Kidney (tissue), 14 donors: ENCODE results near the gene TBL1XR1. TPM values are rescaled to one million over a fixed set of nuclear protein-coding genes. Genes with fewer than 3 reads are reported as not detected.

ENCODE experiments used
- DNase-seq, 5 donors: peaks; one replicate each; pipeline ENCODE4 v3.0.0-alpha.2; 2013 to 2020
- FAIRE-seq: peaks from 2 replicates; lab custom pipeline; 2012; peaks lifted over from hg19 to GRCh38; lab: Jason Lieb, UNC
- H3K27ac ChIP-seq, 2 donors: one replicate each; pipeline ENCODE4 v1.7.0; 2013; ENCODE audit warnings: low read depth in 2 of 2, low read length in 2 of 2, inconsistent platforms in 1 of 2
- H3K27me3 ChIP-seq: one replicate; pipeline ENCODE4 v1.7.1; 2013; ENCODE audit warnings: low read length, inconsistent platforms; ENCODE audit not compliant: control insufficient read depth, insufficient read depth
- H3K36me3 ChIP-seq, 3 donors: one replicate each; pipeline versions ENCODE4 v1.7.0 to v1.7.1; 2013; ENCODE audit warnings: low read length in 3 of 3, control low read depth in 1 of 3, inconsistent platforms in 1 of 3; ENCODE audit not compliant: insufficient read depth in 3 of 3, control insufficient read depth in 2 of 3
- H3K4me1 ChIP-seq, 3 donors: one replicate each; pipeline versions ENCODE4 v1.7.0 to v1.7.1; 2013; ENCODE audit warnings: low read length in 3 of 3, inconsistent platforms in 1 of 3, low read depth in 1 of 3; ENCODE audit not compliant: control insufficient read depth in 2 of 3, insufficient read depth in 2 of 3
- H3K4me3 ChIP-seq, 3 donors: one replicate each; pipeline versions ENCODE4 v1.7.0 to v1.8.1; 2013; ENCODE audit warnings: low read length in 3 of 3, control low read depth in 1 of 3, inconsistent platforms in 1 of 3
- H3K9ac ChIP-seq, 3 donors: one replicate each; pipeline versions ENCODE4 v1.7.0 to v1.7.1; 2013; ENCODE audit warnings: low read length in 3 of 3, control low read depth in 1 of 3, inconsistent platforms in 1 of 3
- H3K9me3 ChIP-seq, 3 donors: one replicate each; pipeline versions ENCODE4 v1.7.0 to v1.7.1; 2013; ENCODE audit warnings: low read length in 3 of 3, control low read depth in 1 of 3, inconsistent platforms in 1 of 3; ENCODE audit not compliant: control insufficient read depth in 2 of 3, insufficient read depth in 1 of 3
- intact Hi-C: fragments of 100-400 bp; cut with DNase I; formaldehyde crosslinking; loops from one replicate; pipeline ENCODE4 v1.11.1; 2022
- polyA plus RNA-seq: library from polyadenylated mRNA; stranded (reverse); fragments of 350-450 nt; fragmentation: Illumina TruSeq; extraction: RNeasy Lipid Tissue Mini Kit (QIAGEN cat#74804); gene quantifications from one replicate; pipeline ENCODE4 v1.2.3, GENCODE V29; 2014; ENCODE audit warnings: low read depth, low replicate concordance; ENCODE audit not compliant: insufficient read depth
- total RNA-seq: library from RNA; stranded (reverse); fragmentation: NEBNext Ultra II Directional; extraction: Animal tissue kit (Norgen Biotek cat#: 25700); gene quantifications from one replicate; pipeline ENCODE4 v1.2.1, GENCODE V29; 2021
- TF ChIP-seq, protein P1 (sequence below): IDR thresholded peaks from 3 replicates; pipeline ENCODE4 v1.5.1; 2012; ENCODE audit warnings: mild to moderate bottlenecking, moderate library complexity, borderline replicate concordance; ENCODE audit not compliant: insufficient read depth; ENCODE audit errors: extremely low read depth
- donor health status: control.
- donor health status: control.
- donor health status: control.
- donor health status: control.
- donor health status: control.
- donor health status: DM: yes; HTN: yes; CAD: no.
- donor health status: Normal renal cell carcinoma (clear cell type).

TBL1XR1 gene
- total and polyA plus RNA-seq, 2 donors from 2014 or later: 31.3 to 205 TPM

DNA sequence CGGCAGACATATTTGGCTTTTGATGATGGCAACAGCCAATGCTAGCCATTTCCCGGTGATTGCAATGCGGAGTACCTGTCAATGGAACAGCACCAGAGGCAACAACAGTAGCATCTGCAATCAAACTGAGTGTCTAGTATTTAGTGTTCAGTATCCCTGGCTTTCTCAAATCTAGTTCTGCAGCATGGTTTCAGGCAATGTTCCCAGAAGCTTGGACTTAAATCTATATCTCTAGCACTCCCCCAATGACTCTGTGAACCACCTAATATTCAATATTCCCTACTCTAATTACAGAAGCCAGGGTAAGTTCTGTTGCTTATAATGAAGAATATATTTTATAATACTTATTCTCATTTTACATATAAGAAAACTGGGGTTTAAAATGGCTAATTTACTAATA is 48.2 kb downstream of the TBL1XR1 start:
- DNase-seq (no peak), FAIRE-seq (no peak)
- Histone ChIP-seq H3K27ac (no peak overlapping the region), H3K4me1 (peaks cover 3 to 12% (median 11%) of the 10 kb centered on the region in 3 donors), H3K36me3 (no peaks in the 10 kb centered on the region), H3K9ac (no peak overlapping the region), H3K4me3 (no peak overlapping the region), H3K9me3 (no peaks in the 10 kb centered on the region), H3K27me3 (no peaks in the 10 kb centered on the region)
- intact Hi-C loops: no loop called here
- TF ChIP-seq, protein P1, sequence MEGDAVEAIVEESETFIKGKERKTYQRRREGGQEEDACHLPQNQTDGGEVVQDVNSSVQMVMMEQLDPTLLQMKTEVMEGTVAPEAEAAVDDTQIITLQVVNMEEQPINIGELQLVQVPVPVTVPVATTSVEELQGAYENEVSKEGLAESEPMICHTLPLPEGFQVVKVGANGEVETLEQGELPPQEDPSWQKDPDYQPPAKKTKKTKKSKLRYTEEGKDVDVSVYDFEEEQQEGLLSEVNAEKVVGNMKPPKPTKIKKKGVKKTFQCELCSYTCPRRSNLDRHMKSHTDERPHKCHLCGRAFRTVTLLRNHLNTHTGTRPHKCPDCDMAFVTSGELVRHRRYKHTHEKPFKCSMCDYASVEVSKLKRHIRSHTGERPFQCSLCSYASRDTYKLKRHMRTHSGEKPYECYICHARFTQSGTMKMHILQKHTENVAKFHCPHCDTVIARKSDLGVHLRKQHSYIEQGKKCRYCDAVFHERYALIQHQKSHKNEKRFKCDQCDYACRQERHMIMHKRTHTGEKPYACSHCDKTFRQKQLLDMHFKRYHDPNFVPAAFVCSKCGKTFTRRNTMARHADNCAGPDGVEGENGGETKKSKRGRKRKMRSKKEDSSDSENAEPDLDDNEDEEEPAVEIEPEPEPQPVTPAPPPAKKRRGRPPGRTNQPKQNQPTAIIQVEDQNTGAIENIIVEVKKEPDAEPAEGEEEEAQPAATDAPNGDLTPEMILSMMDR: no peak

DNA sequence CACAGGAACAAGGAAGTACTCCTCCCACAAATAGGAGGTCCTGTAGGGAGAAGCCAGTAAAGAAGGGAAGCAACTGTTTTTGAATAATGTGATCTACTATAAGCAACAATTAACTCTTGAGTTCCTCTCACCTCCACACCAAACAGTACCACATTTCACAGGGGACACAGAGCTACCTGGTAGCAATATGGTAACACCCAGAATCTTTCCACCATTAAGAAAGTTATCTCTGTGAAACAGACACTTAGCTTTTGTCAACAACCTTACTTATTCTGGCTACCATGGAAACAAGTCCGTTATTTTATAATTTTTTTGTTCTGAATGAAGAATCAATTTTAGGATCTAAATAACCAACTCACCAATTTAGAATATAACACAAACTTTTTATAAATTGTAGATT is 49.5 kb downstream of the TBL1XR1 start:
- Histone ChIP-seq H3K27ac (no peak overlapping the region), H3K4me3 (no peak overlapping the region), H3K4me1 (peaks cover 3 to 14% (median 12%) of the 10 kb centered on the region in 3 donors), H3K36me3 (no peaks in the 10 kb centered on the region), H3K27me3 (no peaks in the 10 kb centered on the region), H3K9ac (no peak overlapping the region), H3K9me3 (no peaks in the 10 kb centered on the region)
- DNase-seq (no peak), FAIRE-seq (no peak)
- TF ChIP-seq, protein P1: no peak
- intact Hi-C loops: no loop called here

DNA sequence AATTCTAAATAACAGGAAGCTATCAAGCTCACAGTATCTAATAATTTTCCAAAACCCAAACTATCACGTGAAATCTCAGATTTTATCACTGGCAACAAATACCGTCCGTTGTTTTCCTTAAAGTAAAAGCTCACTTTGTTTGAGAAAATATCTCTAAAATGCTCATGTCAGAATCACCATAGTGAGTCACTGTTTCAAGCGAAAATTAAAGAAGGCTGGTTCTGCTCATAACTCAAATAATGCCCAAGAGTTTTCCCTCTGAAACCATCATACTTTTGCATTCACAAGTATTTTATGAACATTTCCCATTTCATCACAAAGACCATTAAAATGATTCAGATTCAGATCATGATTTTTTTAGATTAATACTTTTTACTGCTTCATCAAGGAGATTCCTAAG is 50.6 kb downstream of the TBL1XR1 start:
- Histone ChIP-seq H3K9ac (no peak overlapping the region), H3K27ac (no peak overlapping the region), H3K9me3 (no peaks in the 10 kb centered on the region), H3K4me3 (no peak overlapping the region), H3K4me1 (peaks cover 3 to 21% (median 14%) of the 10 kb centered on the region in 3 donors), H3K27me3 (no peaks in the 10 kb centered on the region), H3K36me3 (no peaks in the 10 kb centered on the region)
- FAIRE-seq (no peak), DNase-seq (no peak)
- intact Hi-C loops: no loop called here
- TF ChIP-seq, protein P1: no peak

GRCh38 chr3:177145954-177146353 is 51.3 kb downstream of the TBL1XR1 start:
- H3K9ac ChIP-seq: no peak overlapping the region
- TF ChIP-seq, protein P1: no peak
- H3K36me3 ChIP-seq: no peaks in the 10 kb centered on the region
- no peak overlapping the region for H3K27ac ChIP-seq
- DNase-seq (no peak), FAIRE-seq (no peak)
- H3K4me1 ChIP-seq: peaks cover 3 to 23% (median 14%) of the 10 kb centered on the region in 3 donors
- intact Hi-C loops: no loop called here
- no peak overlapping the region for H3K4me3 ChIP-seq
- H3K9me3 ChIP-seq: no peaks in the 10 kb centered on the region
- no peaks in the 10 kb centered on the region for H3K27me3 ChIP-seq
